Activated T-helper 17 cell treated with anti-CD3 and anti-CD28 coated beads, Interleukin-2, amount 50 U/mL, for 72 hours (primary cell): ENCODE results near the gene CCL18. TPM values are rescaled to one million over a fixed set of nuclear protein-coding genes. Genes with fewer than 3 reads are reported as not detected.

Experiments
- total RNA-seq, 2 donors: library from RNA; stranded (reverse); gene quantifications; one replicate each; pipeline ENCODE4 v1.2.3, GENCODE V29; 2022

The CCL18 gene
- total RNA-seq, 2 donors from 2014 or later, result not detected

Other genes with a start within 250 kb of the CCL18 start
- under 1 TPM in 1 of 2 donors, not detected in 1; 0.24 TPM for gene HEATR9, start 195.4 kb upstream of the CCL18 start, total RNA-seq
- gene CCL5, start 183.9 kb upstream of the CCL18 start, total RNA-seq, result 10 to 100 TPM; 17.2 to 22.5 TPM
- gene RDM1, start 133.5 kb upstream of the CCL18 start, total RNA-seq, result 1 to 10 TPM; 2.0 to 4.3 TPM
- not detected for gene LYZL6, start 120.6 kb upstream of the CCL18 start, total RNA-seq
- gene CCL16, start 82.8 kb upstream of the CCL18 start, total RNA-seq, result not detected
- gene CCL14, start 77.5 kb upstream of the CCL18 start, total RNA-seq, result not detected
- not detected for gene CCL15, start 62.7 kb upstream of the CCL18 start, total RNA-seq
- not detected for gene CCL23, start 46.3 kb upstream of the CCL18 start, total RNA-seq
- gene CCL3, start 25.9 kb downstream of the CCL18 start, total RNA-seq, result 100 to 1,000 TPM in 1 of 2 donors, 10 to 100 TPM in 1; 75.4 to 108 TPM
- 10 to 100 TPM; 26.1 to 73.9 TPM for gene CCL4, start 39.6 kb downstream of the CCL18 start, total RNA-seq
- 10 to 100 TPM in 1 of 2 donors, 1 to 10 TPM in 1; 6.1 to 24.0 TPM for gene TBC1D3B, start 112.4 kb downstream of the CCL18 start, total RNA-seq
- gene CCL3L1, start 132.5 kb downstream of the CCL18 start, total RNA-seq, result 1 to 10 TPM; 5.1 to 8.5 TPM
- 1 to 10 TPM; 2.3 to 5.5 TPM for gene CCL4L2, start 146.8 kb downstream of the CCL18 start, total RNA-seq
- 1 to 10 TPM in 1 of 2 donors, under 1 TPM in 1; 0.43 to 1.8 TPM for gene TBC1D3I, start 200.3 kb downstream of the CCL18 start, total RNA-seq